B cell (primary cell): ENCODE results near the gene MSL1. TPM values are rescaled to one million over a fixed set of nuclear protein-coding genes. Genes with fewer than 3 reads are reported as not detected.

ENCODE experiments used
- ATAC-seq: fragments of 200-7000 bp; cut with Tn5 transposase; one replicate; pipeline ENCODE4 v1.10.0; 2021; ENCODE audit warnings: low read depth, mild to moderate bottlenecking, moderate number of reproducible peaks, moderate library complexity
- CTCF ChIA-PET: fragments of 350-600 bp; sonication (Branson Sonifier 250); formaldehyde crosslinking; loops from one replicate; lab custom pipeline; 2021; ENCODE audit warnings: antibody characterized with exemption, inconsistent platforms; lab: Charles Lee
- POLR2A ChIA-PET: fragments of 350-600 bp; sonication (Branson Sonifier 250); formaldehyde crosslinking; loops from one replicate; lab custom pipeline; 2021; ENCODE audit warnings: antibody characterized with exemption; lab: Charles Lee
- DNase-seq: peaks from one replicate; pipeline ENCODE4 v3.0.0; 2013
- H2AFZ ChIP-seq: 2 replicates; pipeline ENCODE4 v1.6.1; 2012; ENCODE audit warnings: mild to moderate bottlenecking, low read depth, low read length; ENCODE audit not compliant: insufficient read depth, poor library complexity, severe bottlenecking
- H3K27ac ChIP-seq, 2 donors: 1 replicate in 1 of 2; 2 replicates in 1 of 2; pipeline ENCODE4 v1.5.1; 2012 to 2013; ENCODE audit warnings: low read length in 2 of 2, mild to moderate bottlenecking in 2 of 2, moderate library complexity in 1 of 2
- H3K27me3 ChIP-seq, 4 experiments: fragments of 200-600 bp in 1 of 4; sonication (generic) in 1 of 4; replicated peaks in 1 of 4; 1 replicate in 2 of 4; 2 replicates in 2 of 4; pipeline versions ENCODE4 v1.6.1 to v1.7.0; 2013 to 2016; ENCODE audit warnings: low read length in 3 of 4, mild to moderate bottlenecking in 2 of 4, mixed read lengths in 1 of 4, moderate library complexity in 1 of 4; ENCODE audit not compliant: insufficient read depth in 4 of 4, control insufficient read depth in 3 of 4; ENCODE audit errors: control extremely low read depth in 1 of 4
- H3K36me3 ChIP-seq, 2 experiments: replicated peaks in 1 of 2; 1 replicate in 1 of 2; 2 replicates in 1 of 2; pipeline versions ENCODE4 v1.6.1 to v1.7.1; 2013; ENCODE audit warnings: low read length in 1 of 2; ENCODE audit not compliant: insufficient read depth in 2 of 2, control insufficient read depth in 1 of 2; ENCODE audit errors: control extremely low read depth in 1 of 2, extremely low read depth in 1 of 2
- H3K4me1 ChIP-seq, 2 donors: fragments of 200-600 bp in 1 of 2; sonication (generic) in 1 of 2; 1 replicate in 1 of 2; 2 replicates in 1 of 2; pipeline versions ENCODE4 v1.5.1 to v1.6.1; 2013 to 2017; ENCODE audit warnings: low read length in 2 of 2; ENCODE audit not compliant: control insufficient read depth in 2 of 2, insufficient read depth in 2 of 2
- H3K4me2 ChIP-seq: replicated peaks from 2 replicates; pipeline ENCODE3; 2012; ENCODE audit warnings: mild to moderate bottlenecking, low read depth, low read length; ENCODE audit not compliant: poor library complexity, severe bottlenecking
- H3K4me3 ChIP-seq, 5 experiments: fragments of 200-600 bp in 1 of 5; sonication (generic) in 1 of 5; 1 replicate in 3 of 5; 2 replicates in 2 of 5; pipeline versions ENCODE4 v1.5.1 to v1.7.0; 2011 to 2016; ENCODE audit warnings: low read length in 4 of 5, mild to moderate bottlenecking in 4 of 5, low read depth in 2 of 5, control low read depth in 1 of 5, moderate library complexity in 1 of 5; ENCODE audit not compliant: insufficient read depth in 1 of 5; ENCODE audit errors: control extremely low read depth in 1 of 5, extremely low read depth in 1 of 5
- H3K79me2 ChIP-seq: fragments of 200-600 bp; sonication (generic); one replicate; pipeline ENCODE4 v1.6.0; 2016; ENCODE audit warnings: low read length; ENCODE audit not compliant: control insufficient read depth, insufficient read depth
- H3K9ac ChIP-seq: fragments of 200-600 bp; sonication (generic); 2 replicates; pipeline ENCODE4 v1.6.1; 2017; ENCODE audit warnings: mild to moderate bottlenecking, low read length, moderate library complexity
- H3K9me3 ChIP-seq, 3 donors: one replicate each; pipeline versions ENCODE4 v1.6.1 to v1.7.1; 2013; ENCODE audit warnings: low read length in 2 of 3; ENCODE audit not compliant: control insufficient read depth in 2 of 3, insufficient read depth in 1 of 3; ENCODE audit errors: control extremely low read depth in 1 of 3
- H4K20me1 ChIP-seq: 2 replicates; pipeline ENCODE4 v1.6.0; 2012; ENCODE audit warnings: mild to moderate bottlenecking, low read length; ENCODE audit not compliant: insufficient read depth, control insufficient read depth, poor library complexity, severe bottlenecking
- H3K27ac Mint-ChIP-seq: one replicate; pipeline ENCODE4 v1.8.0; 2021; ENCODE audit warnings: mixed read lengths
- H3K27me3 Mint-ChIP-seq: one replicate; pipeline ENCODE4 v1.8.0; 2021; ENCODE audit warnings: mixed read lengths
- H3K4me1 Mint-ChIP-seq: one replicate; pipeline ENCODE4 v1.8.0; 2021; ENCODE audit warnings: mixed read lengths
- H3K4me3 Mint-ChIP-seq: one replicate; pipeline ENCODE4 v1.8.0; 2021; ENCODE audit warnings: mixed read lengths
- H3K9me3 Mint-ChIP-seq: one replicate; pipeline ENCODE4 v1.8.0; 2022; ENCODE audit warnings: mixed read lengths; ENCODE audit not compliant: insufficient read depth
- EZH2 ChIP-seq: IDR thresholded peaks from 2 replicates; pipeline ENCODE4 v1.6.1; 2012; ENCODE audit warnings: borderline replicate concordance, low read depth, mild to moderate bottlenecking, moderate library complexity, low read length; ENCODE audit not compliant: insufficient read depth, poor library complexity, severe bottlenecking
- WGBS: methylation state at CpG from one replicate; pipeline ENCODE4 v1.1.5; 2013; ENCODE audit warnings: missing lambda C conversion rate; ENCODE audit not compliant: insufficient coverage; 5-methylcytosine and 5-hydroxymethylcytosine counted together
- intact Hi-C: fragments of 100-400 bp; cut with micrococcal nuclease; formaldehyde crosslinking; loops from one replicate; pipeline ENCODE4 v1.10.0; 2022
- polyA plus RNA-seq: library from polyadenylated mRNA; depleted of rRNA; stranded (reverse); fragments of >200 nt; gene quantifications from 2 replicates; pipeline ENCODE4 v1.2.3, GENCODE V29; 2012
- total RNA-seq, 2 donors: library from RNA; stranded (reverse); fragments of 120-200 nt in 1 of 2; gene quantifications; 1 replicate in 1 of 2; 2 replicates in 1 of 2; pipeline versions ENCODE4 v1.2.3 to v1.2.4, GENCODE V29; 2013 to 2022
- TF ChIP-seq, protein P1 (sequence below): fragments of 200-600 bp; IDR thresholded peaks from one replicate; pipeline ENCODE4 v1.8.0; 2022; ENCODE audit warnings: antibody characterized with exemption, mild to moderate bottlenecking

Gene MSL1
- total and polyA plus RNA-seq, 2 donors (not counting 1 experiment from before 2014, with no cell fraction given) = 80.1 to 129 TPM

GRCh38 chr17:40089077-40089895 lies 32.5 kb upstream of the MSL1 start:
- peaks cover 0 to 4% of the 10 kb centered on the region in 2 donors for H3K4me1 ChIP-seq

More at GRCh38 chr17:40089077-40089895, 32.5 kb upstream of the MSL1 start:
- H3K27me3 ChIP-seq = no peaks in the 10 kb centered on the region
- H3K9ac ChIP-seq = no peak overlapping the region
- H2AFZ ChIP-seq = no peak overlapping the region
- no peak overlapping the region for H3K27ac ChIP-seq
- POLR2A ChIA-PET = interaction anchor here (0.6 to 1.0 kb wide), 3 partner anchors 9 to 654 kb away, joined by 3 to 4 read pairs (median 3); no protein-coding TSS in a partner anchor
- peaks cover 3% of the 10 kb centered on the region for H3K79me2 ChIP-seq
- no peaks in the 10 kb centered on the region for H3K9me3 Mint-ChIP-seq
- DNase-seq (no peak), ATAC-seq (no peak)
- intact Hi-C loops = no loop called here
- WGBS = 92% methylated on average over 15 of the region's 26 CpGs
- H3K4me3 Mint-ChIP-seq = no peak overlapping the region
- H3K27ac Mint-ChIP-seq = no peak overlapping the region
- peaks cover 8% of the 10 kb centered on the region for H3K4me1 Mint-ChIP-seq
- H3K36me3 ChIP-seq = peaks cover 6 to 45% of the 10 kb centered on the region in 2 experiments
- H3K4me2 ChIP-seq = no peak overlapping the region
- no peaks in the 10 kb centered on the region for H4K20me1 ChIP-seq
- H3K4me3 ChIP-seq = no peak overlapping the region
- no peaks in the 10 kb centered on the region for H3K27me3 Mint-ChIP-seq
- CTCF ChIA-PET = interaction anchor here (1.7 to 3.9 kb wide), 3 partner anchors 13 to 30 kb away, joined by 3 to 29 read pairs (median 5); no protein-coding TSS in a partner anchor
- no peak for TF ChIP-seq EZH2
- TF ChIP-seq, protein P1, sequence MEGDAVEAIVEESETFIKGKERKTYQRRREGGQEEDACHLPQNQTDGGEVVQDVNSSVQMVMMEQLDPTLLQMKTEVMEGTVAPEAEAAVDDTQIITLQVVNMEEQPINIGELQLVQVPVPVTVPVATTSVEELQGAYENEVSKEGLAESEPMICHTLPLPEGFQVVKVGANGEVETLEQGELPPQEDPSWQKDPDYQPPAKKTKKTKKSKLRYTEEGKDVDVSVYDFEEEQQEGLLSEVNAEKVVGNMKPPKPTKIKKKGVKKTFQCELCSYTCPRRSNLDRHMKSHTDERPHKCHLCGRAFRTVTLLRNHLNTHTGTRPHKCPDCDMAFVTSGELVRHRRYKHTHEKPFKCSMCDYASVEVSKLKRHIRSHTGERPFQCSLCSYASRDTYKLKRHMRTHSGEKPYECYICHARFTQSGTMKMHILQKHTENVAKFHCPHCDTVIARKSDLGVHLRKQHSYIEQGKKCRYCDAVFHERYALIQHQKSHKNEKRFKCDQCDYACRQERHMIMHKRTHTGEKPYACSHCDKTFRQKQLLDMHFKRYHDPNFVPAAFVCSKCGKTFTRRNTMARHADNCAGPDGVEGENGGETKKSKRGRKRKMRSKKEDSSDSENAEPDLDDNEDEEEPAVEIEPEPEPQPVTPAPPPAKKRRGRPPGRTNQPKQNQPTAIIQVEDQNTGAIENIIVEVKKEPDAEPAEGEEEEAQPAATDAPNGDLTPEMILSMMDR = no peak
- no peaks in the 10 kb centered on the region for H3K9me3 ChIP-seq
